Left ventricle myocardium inferior (tissue), 1 donor: ENCODE measurements around the gene CACNA2D1. TPM values are rescaled to one million over a fixed set of nuclear protein-coding genes. Genes with fewer than 3 reads are reported as not detected.

ENCODE experiments used
- DNase-seq: peaks from one replicate; pipeline ENCODE4 v3.0.0-alpha.2; 2020
- H3K27ac ChIP-seq: fragments of 200-600 bp; replicated peaks from 2 replicates; pipeline ENCODE4 v1.8.0; 2021
- H3K27me3 ChIP-seq: fragments of 200-600 bp; 2 replicates; pipeline ENCODE4 v1.8.0; 2021; ENCODE audit warnings: low read depth
- H3K36me3 ChIP-seq: fragments of 200-600 bp; 2 replicates; pipeline ENCODE4 v1.8.0; 2021
- H3K4me1 ChIP-seq: fragments of 200-600 bp; 2 replicates; pipeline ENCODE4 v1.8.0; 2021
- H3K4me3 ChIP-seq: fragments of 200-600 bp; 2 replicates; pipeline ENCODE4 v1.8.0; 2021; ENCODE audit warnings: mild to moderate bottlenecking, moderate library complexity
- H3K9me3 ChIP-seq: fragments of 200-600 bp; replicated peaks from 2 replicates; pipeline ENCODE4 v1.8.0; 2021
- intact Hi-C: fragments of 100-400 bp; cut with micrococcal nuclease; formaldehyde crosslinking; loops from one replicate; pipeline ENCODE4 v1.11.0; 2022
- total RNA-seq: library from RNA; stranded (reverse); fragmentation: NEBNext Ultra II Directional; extraction: Animal tissue kit (Norgen Biotek cat#: 25700); gene quantifications from one replicate; pipeline ENCODE4 v1.2.1, GENCODE V29; 2021
- TF ChIP-seq, protein P1 (sequence below): fragments of 200-600 bp; IDR thresholded peaks from 2 replicates; pipeline ENCODE4 v1.8.0; 2021; ENCODE audit warnings: antibody characterized with exemption, mild to moderate bottlenecking, borderline replicate concordance
- donor health status: DM: no; HTN: yes; CAD: no; lungs with severe emphysema.

CACNA2D1 gene
- total RNA-seq, 1 donor from 2014 or later, result 64.6 TPM

DNA sequence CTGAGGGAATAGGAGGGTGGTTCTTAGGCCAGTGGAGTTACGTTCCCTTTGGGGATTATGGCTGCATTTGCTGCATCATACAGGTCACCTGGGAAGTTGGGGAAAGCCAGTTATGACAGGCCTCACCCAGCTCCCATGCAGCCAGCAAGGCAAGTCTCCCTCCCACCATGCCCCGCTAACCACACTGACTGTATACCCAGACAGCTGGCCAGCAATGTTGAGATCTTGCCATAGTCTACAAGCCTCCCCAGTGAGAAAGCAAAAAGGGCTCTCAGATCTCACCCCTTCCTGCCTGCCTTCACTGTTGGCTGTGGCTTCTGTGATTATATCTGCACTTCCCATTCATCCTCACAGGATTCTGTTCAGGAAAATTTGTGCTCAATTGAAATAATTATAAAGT lies 540.5 kb downstream of the CACNA2D1 start:
- Histone ChIP-seq H3K36me3 (no peaks in the 10 kb centered on the region), H3K27me3 (no peaks in the 10 kb centered on the region), H3K27ac (no peak overlapping the region), H3K9me3 (peaks cover 10% of the 10 kb centered on the region), H3K4me3 (no peak overlapping the region), H3K4me1 (no peaks in the 10 kb centered on the region)
- DNase-seq, result no peak
- TF ChIP-seq, protein P1, sequence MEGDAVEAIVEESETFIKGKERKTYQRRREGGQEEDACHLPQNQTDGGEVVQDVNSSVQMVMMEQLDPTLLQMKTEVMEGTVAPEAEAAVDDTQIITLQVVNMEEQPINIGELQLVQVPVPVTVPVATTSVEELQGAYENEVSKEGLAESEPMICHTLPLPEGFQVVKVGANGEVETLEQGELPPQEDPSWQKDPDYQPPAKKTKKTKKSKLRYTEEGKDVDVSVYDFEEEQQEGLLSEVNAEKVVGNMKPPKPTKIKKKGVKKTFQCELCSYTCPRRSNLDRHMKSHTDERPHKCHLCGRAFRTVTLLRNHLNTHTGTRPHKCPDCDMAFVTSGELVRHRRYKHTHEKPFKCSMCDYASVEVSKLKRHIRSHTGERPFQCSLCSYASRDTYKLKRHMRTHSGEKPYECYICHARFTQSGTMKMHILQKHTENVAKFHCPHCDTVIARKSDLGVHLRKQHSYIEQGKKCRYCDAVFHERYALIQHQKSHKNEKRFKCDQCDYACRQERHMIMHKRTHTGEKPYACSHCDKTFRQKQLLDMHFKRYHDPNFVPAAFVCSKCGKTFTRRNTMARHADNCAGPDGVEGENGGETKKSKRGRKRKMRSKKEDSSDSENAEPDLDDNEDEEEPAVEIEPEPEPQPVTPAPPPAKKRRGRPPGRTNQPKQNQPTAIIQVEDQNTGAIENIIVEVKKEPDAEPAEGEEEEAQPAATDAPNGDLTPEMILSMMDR, result no peak
- intact Hi-C loops, result no loop called here

DNA sequence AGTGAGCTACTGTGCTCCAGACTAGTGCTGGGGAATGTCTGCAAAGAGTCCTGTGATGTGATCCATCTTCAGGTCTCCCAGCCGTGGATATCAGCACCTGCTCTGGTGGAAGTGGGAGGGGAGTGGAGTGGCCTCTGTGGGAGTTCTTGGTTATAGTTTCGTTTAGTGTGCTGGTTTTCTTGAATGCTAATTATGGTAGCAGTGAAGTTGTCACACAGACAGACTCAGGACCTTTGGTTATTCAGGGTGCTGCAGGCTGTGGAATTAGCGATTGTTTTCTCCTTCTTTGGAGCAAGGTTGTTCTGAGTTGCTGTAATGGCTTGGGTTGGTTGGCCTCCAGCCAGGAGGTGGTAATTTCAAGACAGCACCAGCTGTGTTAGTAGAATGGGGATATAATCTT lies 541.0 kb downstream of the CACNA2D1 start:
- no peaks in the 10 kb centered on the region for H3K4me1 ChIP-seq
- DNase-seq, result no peak

More for the DNA sequence above, 541.0 kb downstream of the CACNA2D1 start:
- Histone ChIP-seq H3K27me3 (no peaks in the 10 kb centered on the region), H3K9me3 (peaks cover 10% of the 10 kb centered on the region), H3K27ac (no peak overlapping the region), H3K36me3 (no peaks in the 10 kb centered on the region), H3K4me3 (no peak overlapping the region)
- intact Hi-C loops, result no loop called here
- TF ChIP-seq, protein P1, result no peak
